Tibial nerve (tissue), 4 donors: ENCODE data around the gene LRRC8D. TPM values are rescaled to one million over a fixed set of nuclear protein-coding genes. Genes with fewer than 3 reads are reported as not detected.
A peak's percentile ranks its signal among the peaks of the same experiment; 100 is the strongest.

Experiments
- DNase-seq, 2 donors: peaks; one replicate each; pipeline ENCODE4 v3.0.0-alpha.2; 2019; ENCODE audit warnings: low spot score in 2 of 2
- H3K27ac ChIP-seq, 4 donors: fragments of 200-600 bp; sonication (generic) in 3 of 4; one replicate each; pipeline ENCODE4 v1.5.1; 2017 to 2019; ENCODE audit warnings: mild to moderate bottlenecking in 1 of 4
- H3K27me3 ChIP-seq, 2 donors: fragments of 200-600 bp; sonication (generic) in 1 of 2; one replicate each; pipeline versions ENCODE4 v1.5.1 to v1.6.0; 2017 to 2019
- H3K36me3 ChIP-seq, 3 donors: fragments of 200-600 bp; sonication (generic); one replicate each; pipeline ENCODE4 v1.5.1; 2018 to 2019
- H3K4me1 ChIP-seq, 4 donors: fragments of 200-600 bp; sonication (generic) in 3 of 4; one replicate each; pipeline ENCODE4 v1.5.1; 2017 to 2019
- H3K4me3 ChIP-seq, 4 donors: fragments of 200-600 bp; sonication (generic) in 3 of 4; one replicate each; pipeline ENCODE4 v1.5.1; 2017 to 2019; ENCODE audit warnings: mild to moderate bottlenecking in 1 of 4, moderate library complexity in 1 of 4
- H3K9me3 ChIP-seq, 4 donors: fragments of 200-600 bp; sonication (generic) in 3 of 4; one replicate each; pipeline ENCODE4 v1.5.1; 2017 to 2019
- EP300 ChIP-seq, 2 donors: sonication (generic); formaldehyde crosslinking; IDR thresholded peaks; one replicate each; pipeline ENCODE4 v1.6.1; 2017; ENCODE audit warnings: antibody characterized with exemption in 2 of 2, mild to moderate bottlenecking in 1 of 2
- POLR2A ChIP-seq, 2 donors: fragments of 450-650 bp; IDR thresholded peaks; one replicate each; pipeline ENCODE4 v1.6.1; 2017; ENCODE audit warnings: antibody characterized with exemption in 2 of 2, mild to moderate bottlenecking in 2 of 2, moderate library complexity in 2 of 2
- WGBS, 2 donors: methylation state at CpG; one replicate each; pipeline ENCODE4 v1.1.5; 2018; 5-methylcytosine and 5-hydroxymethylcytosine counted together
- total RNA-seq, 4 donors: library from RNA; depleted of rRNA; stranded (reverse); fragments of >200 nt; gene quantifications; one replicate each; pipeline ENCODE4 v1.1.0, GENCODE V29; 2016
- TF ChIP-seq, protein P1 (sequence below), 5 experiments: fragments of 200-600 bp in 3 of 5; fragments of 450-650 bp in 2 of 5; sonication (generic) in 3 of 5; IDR thresholded peaks; one replicate each; pipeline ENCODE4 v1.5.1; 2016 to 2019; ENCODE audit warnings: antibody characterized with exemption in 5 of 5, mild to moderate bottlenecking in 3 of 5, moderate library complexity in 2 of 5

LRRC8D gene
- total RNA-seq, 4 donors from 2014 or later, result 11.1 to 19.0 (median 15.3) TPM

DNA sequence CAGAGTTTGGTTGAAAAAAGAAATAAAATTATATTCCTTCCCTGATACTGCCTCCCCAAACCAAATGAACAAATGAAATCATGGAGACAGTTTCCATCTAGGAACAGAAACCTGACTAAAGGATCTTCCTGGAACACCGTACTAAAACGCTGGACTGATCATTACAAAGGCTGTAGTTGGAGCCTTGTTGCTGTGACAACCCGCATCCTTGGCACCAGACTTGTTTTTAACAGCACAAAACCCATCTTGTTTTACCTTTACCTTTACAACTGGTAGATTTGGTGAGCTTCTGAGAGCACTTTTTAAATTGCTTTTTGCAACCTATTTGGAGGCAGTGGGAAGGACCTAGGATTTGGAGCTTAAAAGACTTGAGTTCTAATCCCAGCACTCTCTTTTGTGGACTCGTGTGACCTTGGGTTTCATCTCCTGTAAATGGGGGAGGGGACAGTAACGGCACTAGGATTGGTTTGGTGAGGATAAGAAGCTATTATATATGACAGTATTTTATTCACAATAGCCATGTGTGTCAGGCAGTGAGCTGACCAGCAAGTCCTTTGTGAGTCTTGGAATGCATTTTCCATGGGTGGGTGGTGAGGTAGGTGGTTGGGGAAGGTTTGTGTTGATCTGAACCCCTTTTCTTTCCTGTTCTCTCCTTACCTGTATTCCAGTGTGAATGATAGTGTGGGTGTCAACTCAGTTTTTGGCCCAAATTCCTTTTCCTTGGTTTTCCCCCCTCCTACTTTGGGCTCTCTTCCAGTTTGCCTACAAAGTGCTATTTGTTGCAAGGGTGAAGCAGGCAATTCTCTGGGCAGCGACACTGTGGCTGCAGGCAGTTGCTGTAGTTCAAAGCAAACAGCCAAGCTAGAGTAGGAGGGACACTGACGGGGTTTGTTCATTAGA lies 12.6 kb downstream of the LRRC8D start:
- 48 to 57% methylated on average over 7 of the region's 7 CpGs for WGBS, 2 donors
- peak overlapping the region; percentile 47 to 85 (median 67) for H3K27ac ChIP-seq
- TF ChIP-seq EP300 (IDR thresholded peaks at IDR 0.05) (no peak), POLR2A (IDR thresholded peaks at IDR 0.05) (no peak)
- TF ChIP-seq, protein P1, sequence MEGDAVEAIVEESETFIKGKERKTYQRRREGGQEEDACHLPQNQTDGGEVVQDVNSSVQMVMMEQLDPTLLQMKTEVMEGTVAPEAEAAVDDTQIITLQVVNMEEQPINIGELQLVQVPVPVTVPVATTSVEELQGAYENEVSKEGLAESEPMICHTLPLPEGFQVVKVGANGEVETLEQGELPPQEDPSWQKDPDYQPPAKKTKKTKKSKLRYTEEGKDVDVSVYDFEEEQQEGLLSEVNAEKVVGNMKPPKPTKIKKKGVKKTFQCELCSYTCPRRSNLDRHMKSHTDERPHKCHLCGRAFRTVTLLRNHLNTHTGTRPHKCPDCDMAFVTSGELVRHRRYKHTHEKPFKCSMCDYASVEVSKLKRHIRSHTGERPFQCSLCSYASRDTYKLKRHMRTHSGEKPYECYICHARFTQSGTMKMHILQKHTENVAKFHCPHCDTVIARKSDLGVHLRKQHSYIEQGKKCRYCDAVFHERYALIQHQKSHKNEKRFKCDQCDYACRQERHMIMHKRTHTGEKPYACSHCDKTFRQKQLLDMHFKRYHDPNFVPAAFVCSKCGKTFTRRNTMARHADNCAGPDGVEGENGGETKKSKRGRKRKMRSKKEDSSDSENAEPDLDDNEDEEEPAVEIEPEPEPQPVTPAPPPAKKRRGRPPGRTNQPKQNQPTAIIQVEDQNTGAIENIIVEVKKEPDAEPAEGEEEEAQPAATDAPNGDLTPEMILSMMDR (IDR thresholded peaks at IDR 0.05), result no peak
- H3K4me1 ChIP-seq, result peaks cover 0 to 80% (median 25%) of the 10 kb centered on the region in 4 donors
- no peaks in the 10 kb centered on the region for H3K9me3 ChIP-seq
- H3K4me3 ChIP-seq, result no peak overlapping the region
- no peaks in the 10 kb centered on the region for H3K36me3 ChIP-seq
- no peak for DNase-seq
- no peaks in the 10 kb centered on the region for H3K27me3 ChIP-seq

DNA sequence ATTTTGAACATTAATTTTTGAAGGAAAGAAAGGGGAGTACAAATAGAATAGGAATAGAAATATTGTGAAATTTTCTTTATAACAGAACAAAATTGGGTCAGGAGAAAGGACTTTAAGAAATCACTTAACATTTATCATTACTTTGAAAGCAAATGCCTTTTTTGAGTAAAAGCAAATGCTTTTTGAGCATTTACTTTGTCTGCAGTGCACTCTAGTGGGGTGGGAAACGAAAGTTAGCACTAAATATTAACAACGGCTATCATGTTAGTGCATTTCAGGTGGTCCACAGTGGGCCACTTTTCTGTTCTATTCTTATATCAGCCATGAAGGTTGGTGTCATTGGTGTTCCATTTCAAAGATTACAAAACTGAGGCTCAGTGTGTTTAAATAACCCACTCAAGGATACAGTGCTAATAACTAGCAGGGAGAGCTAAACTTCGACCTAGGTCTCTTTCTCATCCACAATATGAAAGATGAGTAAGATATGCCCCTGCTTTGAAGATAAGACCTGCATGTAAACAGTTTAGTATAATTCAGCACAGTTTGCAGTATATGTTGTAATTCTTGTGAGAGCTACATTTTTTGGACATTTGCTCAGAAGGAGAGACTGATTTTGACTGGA lies 13.4 kb downstream of the LRRC8D start:
- 46 to 48% methylated on average over 3 of the region's 3 CpGs for WGBS, 2 donors
- H3K4me1 ChIP-seq, result peaks cover 0 to 80% (median 25%) of the 10 kb centered on the region in 4 donors
- TF ChIP-seq, protein P1 (IDR thresholded peaks at IDR 0.05), result peak in 1 of 5 experiments; percentile 29
- no peak for TF ChIP-seq EP300 (IDR thresholded peaks at IDR 0.05)
- no peak for TF ChIP-seq POLR2A (IDR thresholded peaks at IDR 0.05)
- no peak overlapping the region for H3K4me3 ChIP-seq
- H3K9me3 ChIP-seq, result no peaks in the 10 kb centered on the region
- H3K27ac ChIP-seq, result peak overlapping the region in 3 of 4 donors; percentile 47 to 85 (median 77)
- H3K36me3 ChIP-seq, result no peaks in the 10 kb centered on the region
- no peaks in the 10 kb centered on the region for H3K27me3 ChIP-seq
- no peak for DNase-seq

DNA sequence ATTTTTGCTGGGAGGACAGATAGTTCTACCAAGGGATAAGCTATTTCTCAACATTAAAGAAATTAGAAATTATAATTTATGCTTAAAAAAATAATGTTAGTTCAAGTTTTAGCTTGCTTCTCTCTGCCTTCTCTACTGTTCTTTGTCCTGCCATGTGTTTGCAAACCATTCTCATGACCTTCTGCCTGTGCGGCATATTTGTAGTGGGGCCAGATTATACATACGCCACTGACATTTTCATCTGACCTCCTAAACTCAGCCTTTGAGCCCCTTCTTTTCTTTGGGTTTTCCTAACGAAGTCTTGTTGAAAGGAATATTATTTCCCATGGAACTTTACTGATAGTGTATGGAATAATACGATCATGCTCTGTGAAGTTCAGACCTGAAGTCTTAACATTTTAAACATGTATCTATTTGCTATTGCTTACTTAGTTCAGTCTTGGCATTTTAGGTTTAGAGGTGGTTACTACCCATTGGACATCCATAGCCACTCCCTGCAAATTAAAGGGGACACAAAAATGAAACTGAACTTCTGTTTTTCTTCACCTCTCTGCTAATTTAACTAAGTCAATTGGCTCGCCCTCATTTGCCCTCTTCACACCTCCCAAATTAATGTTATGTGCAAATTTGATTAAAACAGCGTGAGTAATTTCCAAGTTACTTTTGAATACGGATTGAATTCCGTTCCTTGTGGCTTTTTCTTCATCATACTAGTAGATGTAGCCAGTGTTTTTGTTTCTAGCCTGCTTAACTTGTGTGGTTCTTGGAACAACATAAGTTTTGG lies 15.6 kb downstream of the LRRC8D start:
- no peaks in the 10 kb centered on the region for H3K36me3 ChIP-seq
- peak overlapping the region in 3 of 4 donors; percentile 52 to 85 (median 77) for H3K27ac ChIP-seq
- TF ChIP-seq POLR2A (IDR thresholded peaks at IDR 0.05), result no peak
- TF ChIP-seq, protein P1 (IDR thresholded peaks at IDR 0.05), result no peak
- peak in 1 of 2 donors; percentile 39 for TF ChIP-seq EP300 (IDR thresholded peaks at IDR 0.05)
- no peak for DNase-seq
- no peaks in the 10 kb centered on the region for H3K27me3 ChIP-seq
- no peak overlapping the region for H3K4me3 ChIP-seq
- H3K9me3 ChIP-seq, result no peaks in the 10 kb centered on the region
- H3K4me1 ChIP-seq, result peaks cover 0 to 80% (median 23%) of the 10 kb centered on the region in 4 donors
- 48 to 49% methylated on average over 8 of the region's 8 CpGs for WGBS, 2 donors

DNA sequence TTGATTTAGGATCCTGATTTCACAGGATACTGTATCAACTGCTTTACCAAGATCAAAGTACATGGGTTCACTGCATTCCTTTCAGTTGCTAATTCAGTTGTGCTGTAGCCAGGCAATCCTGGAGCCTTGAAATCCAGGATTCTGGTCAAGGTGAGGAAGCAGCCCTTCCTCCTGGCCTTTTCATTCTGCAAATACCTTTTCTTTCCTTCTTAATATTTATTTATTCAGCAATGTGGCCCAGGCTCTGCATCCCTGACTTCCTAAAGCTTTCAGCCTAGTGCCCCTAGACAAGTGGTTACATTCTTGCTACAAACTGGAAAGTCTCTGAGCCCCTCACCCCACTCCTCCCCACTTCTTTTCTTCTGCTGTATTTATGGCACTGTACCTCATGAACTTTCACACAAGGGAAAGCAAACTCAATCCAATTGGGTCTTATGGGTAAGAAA lies 16.2 kb downstream of the LRRC8D start:
- Histone ChIP-seq H3K27ac (peak overlapping the region in 2 of 4 donors; percentile 77 to 85), H3K36me3 (no peaks in the 10 kb centered on the region), H3K27me3 (no peaks in the 10 kb centered on the region), H3K4me1 (peaks cover 0 to 74% (median 22%) of the 10 kb centered on the region in 4 donors), H3K4me3 (no peak overlapping the region), H3K9me3 (no peaks in the 10 kb centered on the region)
- DNase-seq, result no peak
- TF ChIP-seq POLR2A (IDR thresholded peaks at IDR 0.05) (no peak), EP300 (IDR thresholded peaks at IDR 0.05) (no peak)
- TF ChIP-seq, protein P1 (IDR thresholded peaks at IDR 0.05), result no peak
